Measurements from ENCODE around the gene NUS1.
"Not testable (repeated sequence)": the region's sequence is repeated elsewhere in the genome, so short reads cannot be mapped to it uniquely, and the experiment has no call there.

The NUS1 gene

DNA sequence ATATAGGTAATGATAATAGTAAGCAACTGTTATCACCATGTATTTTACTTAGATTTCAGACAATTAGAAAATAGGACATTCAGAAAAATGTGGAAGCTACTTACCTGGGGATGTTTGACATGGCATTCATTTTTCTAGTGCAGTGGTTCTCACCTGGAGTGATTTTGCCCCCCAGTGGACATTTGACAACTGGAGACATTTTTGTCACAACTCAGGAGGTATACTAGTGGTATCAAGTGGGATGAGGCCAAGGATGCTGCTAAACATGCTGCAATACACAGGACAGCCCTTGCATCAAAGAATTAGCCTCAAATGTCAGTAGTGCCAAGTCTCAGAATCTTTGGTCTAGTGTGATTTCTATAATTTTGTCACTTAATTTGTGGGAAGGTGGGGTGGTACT, 36.1 kb downstream of the NUS1 start:
- peak; percentile 15 for DNase-seq (ENCODE audit: low spot score)

- DNase-seq (ENCODE audit: low spot score), result no peak
Measured at GRCh38 chr6:117718895-117719294, 43.6 kb downstream of the NUS1 start.

GRCh38 chr6:117721520-117721919, 46.3 kb downstream of the NUS1 start:
- DNase-seq (ENCODE audit: low spot score), result not testable (repeated sequence)

GRCh38 chr6:117728626-117729025, 53.4 kb downstream of the NUS1 start:
- DNase-seq (ENCODE audit: low spot score), result no peak

- DNase-seq (ENCODE audit: low spot score), result no peak
Measured at GRCh38 chr6:117729613-117730012, 54.3 kb downstream of the NUS1 start.

DNA sequence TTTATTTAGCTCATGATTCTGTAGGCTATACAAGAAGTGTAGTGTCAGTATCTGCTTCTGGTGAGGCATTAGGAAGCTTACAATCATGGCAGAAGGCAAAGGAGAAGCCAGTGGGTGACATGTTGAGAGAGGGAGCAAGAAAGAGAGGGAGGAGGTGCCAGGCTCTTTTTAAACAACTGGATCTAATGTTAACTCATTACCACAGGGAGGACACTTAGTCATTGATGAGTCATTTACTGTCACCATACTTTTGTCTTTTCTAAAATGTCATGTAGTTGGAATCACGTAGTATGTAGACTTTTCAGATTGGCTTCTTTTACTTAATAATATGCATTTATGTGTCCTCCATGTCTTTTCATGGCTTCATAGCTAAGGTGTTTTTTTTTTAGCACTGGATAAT, 58.1 kb downstream of the NUS1 start:
- peak; percentile 48 for DNase-seq (ENCODE audit: low spot score)

DNA sequence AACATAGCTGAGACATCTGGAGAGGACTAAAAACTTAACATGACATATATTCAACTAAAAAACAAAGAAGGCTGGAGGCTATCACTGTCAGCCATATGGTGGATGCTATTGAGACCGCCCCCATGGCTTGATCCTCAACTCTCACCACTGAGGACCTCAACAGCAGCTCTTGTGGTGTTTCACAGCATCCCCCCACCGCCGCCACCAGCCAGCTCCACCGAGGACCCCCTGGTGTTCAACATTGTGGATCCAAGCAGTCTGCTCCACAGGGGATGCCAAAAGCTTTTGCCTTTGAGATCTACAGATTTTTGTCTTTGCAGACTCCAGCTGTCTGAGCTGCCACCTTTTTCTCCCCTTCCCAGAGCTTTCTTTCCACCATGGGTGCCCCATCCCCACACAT, 64.6 kb downstream of the NUS1 start:
- DNase-seq (ENCODE audit: low spot score), result no peak

GRCh38 chr6:117740605-117741004, 65.3 kb downstream of the NUS1 start:
- DNase-seq (ENCODE audit: low spot score), result no peak

- DNase-seq (ENCODE audit: low spot score), result not testable (repeated sequence)
Measured at GRCh38 chr6:117750675-117751074, 75.4 kb downstream of the NUS1 start.
